Prostate gland (tissue), 2 donors: ENCODE results near the gene THSD4. TPM values are rescaled to one million over a fixed set of nuclear protein-coding genes. Genes with fewer than 3 reads are reported as not detected.
"Not testable (repeated sequence)": the region's sequence is repeated elsewhere in the genome, so short reads cannot be mapped to it uniquely, and the experiment has no call there.

Source experiments
- DNase-seq: peaks from one replicate; pipeline ENCODE4 v3.0.0-alpha.2; 2019; ENCODE audit warnings: low spot score
- H3K27ac ChIP-seq, 2 donors: fragments of 200-600 bp; sonication (generic); 2 replicates each; pipeline ENCODE4 v1.5.1; 2017 to 2019
- H3K27me3 ChIP-seq: fragments of 200-600 bp; sonication (generic); replicated peaks from 2 replicates; pipeline ENCODE4 v1.5.1; 2019; ENCODE audit not compliant: insufficient read depth
- H3K36me3 ChIP-seq, 2 donors: fragments of 200-600 bp; sonication (generic); 1 replicate in 1 of 2; 2 replicates in 1 of 2; pipeline versions ENCODE4 v1.5.1 to v1.8.1; 2017 to 2019
- H3K4me1 ChIP-seq: fragments of 200-600 bp; sonication (generic); replicated peaks from 2 replicates; pipeline ENCODE4 v1.5.1; 2019
- H3K4me3 ChIP-seq, 2 donors: fragments of 200-600 bp; sonication (generic); 2 replicates each; pipeline ENCODE4 v1.5.1; 2017 to 2019
- H3K9me3 ChIP-seq: fragments of 200-600 bp; sonication (generic); 2 replicates; pipeline ENCODE4 v1.5.1; 2017
- POLR2A ChIP-seq: fragments of 450-650 bp; IDR thresholded peaks from one replicate; pipeline ENCODE4 v1.6.1; 2016; ENCODE audit warnings: antibody characterized with exemption, mild to moderate bottlenecking
- POLR2AphosphoS5 ChIP-seq: sonication (generic); formaldehyde crosslinking; IDR thresholded peaks from one replicate; pipeline ENCODE4 v1.6.1; 2017; ENCODE audit warnings: antibody characterized with exemption
- WGBS: methylation state at CpG from one replicate; pipeline ENCODE4 v1.1.5; 2018; 5-methylcytosine and 5-hydroxymethylcytosine counted together
- intact Hi-C: fragments of 100-400 bp; cut with DNase I; formaldehyde crosslinking; loops from one replicate; pipeline ENCODE4 v1.14.2; 2022
- total RNA-seq, 2 donors: library from RNA; depleted of rRNA; stranded (reverse); fragments of >200 nt; gene quantifications; one replicate each; pipeline ENCODE4 v1.1.0, GENCODE V29; 2016
- TF ChIP-seq, protein P1 (sequence below), 4 experiments: fragments of 200-600 bp in 2 of 4; fragments of 450-650 bp in 2 of 4; sonication (generic) in 2 of 4; IDR thresholded peaks; 1 replicate in 3 of 4; 2 replicates in 1 of 4; pipeline ENCODE4 v1.5.1; 2016 to 2019; ENCODE audit warnings: antibody characterized with exemption in 4 of 4, mild to moderate bottlenecking in 2 of 4, moderate library complexity in 2 of 4

The THSD4 gene
- total RNA-seq, 2 donors from 2014 or later, result 84.1 to 223 TPM

DNA sequence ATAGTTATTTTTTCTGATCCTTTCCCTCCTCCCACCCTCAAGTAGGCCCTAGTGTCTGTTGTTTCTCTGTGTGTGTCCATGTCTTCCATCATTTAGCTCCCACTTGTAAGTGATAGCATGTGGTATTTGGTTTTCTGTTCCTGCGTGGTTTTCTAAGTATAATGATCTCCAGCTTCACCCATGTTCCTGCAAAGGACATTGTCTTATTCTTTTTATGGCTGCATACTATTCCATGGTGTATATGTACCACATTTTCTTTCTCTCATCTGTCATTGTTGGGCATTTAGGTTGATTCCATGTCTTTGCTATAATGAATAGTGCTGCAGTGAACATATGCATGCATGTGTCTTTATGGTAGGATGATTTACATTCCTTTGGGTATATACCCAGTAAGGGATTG is 549.4 kb downstream of the THSD4 start:
- intact Hi-C loops, result no loop called here
- Histone ChIP-seq H3K9me3 (no peaks in the 10 kb centered on the region), H3K36me3 (no peaks in the 10 kb centered on the region), H3K27ac (no peak overlapping the region), H3K27me3 (no peaks in the 10 kb centered on the region), H3K4me3 (no peak overlapping the region), H3K4me1 (no peaks in the 10 kb centered on the region)
- no peak for DNase-seq
- 93% methylated on average over 1 of the region's 1 CpG for WGBS
- no peak for TF ChIP-seq POLR2AphosphoS5
- TF ChIP-seq, protein P1, sequence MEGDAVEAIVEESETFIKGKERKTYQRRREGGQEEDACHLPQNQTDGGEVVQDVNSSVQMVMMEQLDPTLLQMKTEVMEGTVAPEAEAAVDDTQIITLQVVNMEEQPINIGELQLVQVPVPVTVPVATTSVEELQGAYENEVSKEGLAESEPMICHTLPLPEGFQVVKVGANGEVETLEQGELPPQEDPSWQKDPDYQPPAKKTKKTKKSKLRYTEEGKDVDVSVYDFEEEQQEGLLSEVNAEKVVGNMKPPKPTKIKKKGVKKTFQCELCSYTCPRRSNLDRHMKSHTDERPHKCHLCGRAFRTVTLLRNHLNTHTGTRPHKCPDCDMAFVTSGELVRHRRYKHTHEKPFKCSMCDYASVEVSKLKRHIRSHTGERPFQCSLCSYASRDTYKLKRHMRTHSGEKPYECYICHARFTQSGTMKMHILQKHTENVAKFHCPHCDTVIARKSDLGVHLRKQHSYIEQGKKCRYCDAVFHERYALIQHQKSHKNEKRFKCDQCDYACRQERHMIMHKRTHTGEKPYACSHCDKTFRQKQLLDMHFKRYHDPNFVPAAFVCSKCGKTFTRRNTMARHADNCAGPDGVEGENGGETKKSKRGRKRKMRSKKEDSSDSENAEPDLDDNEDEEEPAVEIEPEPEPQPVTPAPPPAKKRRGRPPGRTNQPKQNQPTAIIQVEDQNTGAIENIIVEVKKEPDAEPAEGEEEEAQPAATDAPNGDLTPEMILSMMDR (IDR thresholded peaks at IDR 0.05), result no peak

DNA sequence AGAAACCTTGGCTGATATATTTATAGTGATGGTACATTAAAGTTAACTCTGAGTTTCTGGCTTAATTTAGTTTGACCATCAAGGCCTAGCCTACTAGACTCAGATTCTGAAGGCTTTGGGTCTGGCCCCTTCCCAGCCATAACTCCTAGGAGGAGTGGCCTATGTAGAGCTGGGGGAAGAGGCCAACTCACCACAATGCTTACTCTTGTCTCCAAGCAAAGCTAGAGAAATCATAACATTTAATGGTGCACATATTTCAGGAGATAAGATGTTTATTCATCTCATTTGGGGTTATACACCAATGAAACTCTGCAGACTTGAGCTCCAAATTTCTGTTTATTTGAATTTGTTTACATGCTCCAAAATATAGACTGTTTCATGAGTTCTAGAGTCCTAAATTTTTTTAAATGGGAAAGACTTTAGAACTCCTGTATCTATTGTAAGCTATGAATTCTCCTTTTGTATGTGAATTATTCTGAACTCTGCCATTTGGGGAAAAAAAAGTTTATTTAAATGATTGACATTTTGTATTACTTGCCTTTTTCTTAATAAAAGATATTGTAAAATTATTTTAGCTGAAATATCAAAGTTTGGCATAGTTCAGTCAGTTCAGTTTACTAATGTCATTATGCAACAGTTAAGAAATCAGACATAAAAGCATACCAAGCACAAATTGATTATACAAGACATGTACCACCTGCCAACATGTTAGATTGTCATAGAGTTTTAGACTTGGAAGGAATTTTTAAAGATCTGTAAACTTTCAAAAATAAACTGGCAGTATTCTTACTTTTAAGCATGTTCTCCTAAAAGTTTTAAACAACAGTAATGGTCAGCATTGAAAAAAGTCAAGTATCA is 551.7 kb downstream of the THSD4 start:
- no peaks in the 10 kb centered on the region for H3K9me3 ChIP-seq
- H3K27me3 ChIP-seq, result no peaks in the 10 kb centered on the region
- no peaks in the 10 kb centered on the region for H3K4me1 ChIP-seq
- intact Hi-C loops, result no loop called here
- no peak for DNase-seq
- TF ChIP-seq, protein P1 (IDR thresholded peaks at IDR 0.05), result no peak
- TF ChIP-seq POLR2A (no peak), POLR2AphosphoS5 (no peak)
- H3K4me3 ChIP-seq, result no peak overlapping the region
- H3K36me3 ChIP-seq, result no peaks in the 10 kb centered on the region
- H3K27ac ChIP-seq, result no peak overlapping the region

DNA sequence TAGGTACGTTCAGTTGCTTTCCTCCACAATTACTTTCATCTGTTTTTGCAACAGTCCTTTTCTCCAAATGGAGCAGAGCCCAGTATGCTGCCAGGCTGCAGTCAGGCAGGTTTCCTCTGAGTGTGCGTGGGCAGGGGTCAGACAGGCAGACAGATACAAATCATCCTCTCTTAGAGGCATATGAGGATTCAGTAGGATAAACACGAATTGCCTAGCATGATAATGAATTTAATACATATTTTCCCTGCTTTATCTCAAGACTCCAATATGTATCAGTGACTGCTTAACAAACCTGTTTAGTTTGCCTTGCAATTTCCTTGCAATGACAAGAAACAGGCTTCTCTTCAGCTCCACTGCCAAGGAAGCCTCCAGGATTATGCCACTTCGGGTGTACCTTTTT is 554.4 kb downstream of the THSD4 start:
- DNase-seq, result no peak
- intact Hi-C loops, result no loop called here
- no peak for TF ChIP-seq POLR2AphosphoS5
- TF ChIP-seq, protein P1 (IDR thresholded peaks at IDR 0.05), result no peak

DNA sequence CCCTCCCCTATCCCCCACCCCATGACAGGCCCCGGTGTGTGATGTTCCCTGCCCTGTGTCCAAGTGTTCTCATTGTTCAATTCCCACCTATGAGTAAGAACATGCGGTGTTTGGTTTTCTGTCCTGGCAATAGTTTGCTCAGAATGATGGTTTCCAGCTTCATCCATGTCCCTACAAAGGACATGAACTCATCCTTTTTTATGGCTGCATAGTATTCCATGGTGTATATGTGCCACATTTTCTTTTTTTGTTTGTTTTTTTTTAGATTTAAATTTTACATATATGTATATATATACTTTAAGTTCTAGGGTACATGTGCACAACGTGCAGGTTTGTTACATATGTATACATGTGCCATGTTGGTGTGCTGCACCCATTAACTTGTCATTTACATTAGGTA is 555.0 kb downstream of the THSD4 start:
- WGBS, result 93% methylated on average over 3 of the region's 3 CpGs
- H3K27me3 ChIP-seq, H3K36me3 ChIP-seq, H3K4me1 ChIP-seq, DNase-seq, H3K4me3 ChIP-seq, intact Hi-C loops, H3K27ac ChIP-seq, H3K9me3 ChIP-seq: not testable (repeated sequence)

More for the DNA sequence above, 554.4 kb downstream of the THSD4 start:
- H3K4me1 ChIP-seq, result no peaks in the 10 kb centered on the region
- 43% methylated on average over 4 of the region's 4 CpGs for WGBS
- no peak overlapping the region for H3K4me3 ChIP-seq
- no peak overlapping the region for H3K27ac ChIP-seq
- H3K9me3 ChIP-seq, result no peaks in the 10 kb centered on the region
- H3K36me3 ChIP-seq, result no peaks in the 10 kb centered on the region
- H3K27me3 ChIP-seq, result no peaks in the 10 kb centered on the region

DNA sequence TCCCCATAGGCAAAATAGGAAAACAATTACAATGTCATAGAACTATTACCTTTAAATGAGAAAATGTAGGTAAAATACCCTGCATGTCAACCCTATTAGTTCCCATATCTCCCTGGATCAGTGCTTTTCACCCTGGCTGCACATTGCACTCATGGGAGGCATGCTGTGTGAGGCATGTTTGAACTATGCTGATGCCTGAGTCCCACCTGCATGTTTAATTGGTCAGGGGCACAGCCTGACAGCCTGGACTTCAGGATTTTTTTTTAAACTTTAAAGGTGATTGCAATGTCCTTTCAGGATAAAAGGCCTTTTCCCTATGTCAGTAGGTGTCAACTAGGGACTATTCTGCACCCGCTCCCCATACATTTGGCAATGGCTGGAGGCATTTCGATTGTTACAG is 559.1 kb downstream of the THSD4 start:
- Histone ChIP-seq H3K36me3 (no peaks in the 10 kb centered on the region), H3K4me1 (peaks cover 3% of the 10 kb centered on the region), H3K27me3 (no peaks in the 10 kb centered on the region), H3K4me3 (no peak overlapping the region), H3K9me3 (no peaks in the 10 kb centered on the region), H3K27ac (no peak overlapping the region)
- TF ChIP-seq POLR2A, result no peak
- intact Hi-C loops, result no loop called here
- 89% methylated on average over 2 of the region's 2 CpGs for WGBS
- no peak for DNase-seq

DNA sequence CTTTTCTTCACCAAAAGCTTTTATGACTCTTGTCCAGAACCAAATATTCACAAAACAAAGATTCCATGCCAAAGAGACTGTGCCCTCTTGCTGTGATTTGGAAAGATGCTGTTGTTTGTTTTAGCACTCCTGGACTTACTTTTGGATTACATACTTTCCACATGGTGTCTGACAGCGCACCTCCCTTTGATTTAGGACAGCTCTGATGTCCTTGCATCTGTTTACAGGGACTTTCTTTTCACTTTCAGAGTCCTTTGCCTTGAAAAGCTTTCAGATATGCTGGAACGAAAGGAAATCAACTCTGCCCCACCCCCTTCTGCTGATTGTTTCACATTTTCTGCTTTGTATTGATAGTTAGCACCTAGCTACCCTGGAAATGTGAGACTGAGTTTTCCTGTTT is 562.1 kb downstream of the THSD4 start:
- H3K4me1 ChIP-seq, result peaks cover 3% of the 10 kb centered on the region

More for the DNA sequence above, 562.1 kb downstream of the THSD4 start:
- 33% methylated on average over 2 of the region's 2 CpGs for WGBS
- intact Hi-C loops, result no loop called here
- no peak overlapping the region for H3K4me3 ChIP-seq
- H3K27me3 ChIP-seq, result no peaks in the 10 kb centered on the region
- no peaks in the 10 kb centered on the region for H3K9me3 ChIP-seq
- TF ChIP-seq POLR2A, result no peak
- TF ChIP-seq POLR2AphosphoS5, result no peak
- TF ChIP-seq, protein P1 (IDR thresholded peaks at IDR 0.05), result no peak
- H3K27ac ChIP-seq, result peak overlapping the region in 1 of 2 donors; percentile 19
- H3K36me3 ChIP-seq, result no peaks in the 10 kb centered on the region
- DNase-seq, result no peak
